Breast epithelium (tissue), 3 donors: ENCODE data around the gene KCNJ1.

Source experiments
- POLR2A ChIP-seq: fragments of 450-650 bp; IDR thresholded peaks from one replicate; pipeline ENCODE4 v1.6.1; 2016; ENCODE audit warnings: antibody characterized with exemption, mild to moderate bottlenecking, moderate library complexity
- POLR2AphosphoS5 ChIP-seq, 3 donors: sonication (generic); formaldehyde crosslinking; IDR thresholded peaks; one replicate each; pipeline ENCODE4 v1.6.1; 2017; ENCODE audit warnings: antibody characterized with exemption in 3 of 3
- TF ChIP-seq, protein P1 (sequence below), 3 donors: fragments of 450-650 bp; IDR thresholded peaks; one replicate each; pipeline ENCODE4 v1.5.1; 2016 to 2017; ENCODE audit warnings: antibody characterized with exemption in 3 of 3, mild to moderate bottlenecking in 3 of 3, moderate library complexity in 3 of 3

DNA sequence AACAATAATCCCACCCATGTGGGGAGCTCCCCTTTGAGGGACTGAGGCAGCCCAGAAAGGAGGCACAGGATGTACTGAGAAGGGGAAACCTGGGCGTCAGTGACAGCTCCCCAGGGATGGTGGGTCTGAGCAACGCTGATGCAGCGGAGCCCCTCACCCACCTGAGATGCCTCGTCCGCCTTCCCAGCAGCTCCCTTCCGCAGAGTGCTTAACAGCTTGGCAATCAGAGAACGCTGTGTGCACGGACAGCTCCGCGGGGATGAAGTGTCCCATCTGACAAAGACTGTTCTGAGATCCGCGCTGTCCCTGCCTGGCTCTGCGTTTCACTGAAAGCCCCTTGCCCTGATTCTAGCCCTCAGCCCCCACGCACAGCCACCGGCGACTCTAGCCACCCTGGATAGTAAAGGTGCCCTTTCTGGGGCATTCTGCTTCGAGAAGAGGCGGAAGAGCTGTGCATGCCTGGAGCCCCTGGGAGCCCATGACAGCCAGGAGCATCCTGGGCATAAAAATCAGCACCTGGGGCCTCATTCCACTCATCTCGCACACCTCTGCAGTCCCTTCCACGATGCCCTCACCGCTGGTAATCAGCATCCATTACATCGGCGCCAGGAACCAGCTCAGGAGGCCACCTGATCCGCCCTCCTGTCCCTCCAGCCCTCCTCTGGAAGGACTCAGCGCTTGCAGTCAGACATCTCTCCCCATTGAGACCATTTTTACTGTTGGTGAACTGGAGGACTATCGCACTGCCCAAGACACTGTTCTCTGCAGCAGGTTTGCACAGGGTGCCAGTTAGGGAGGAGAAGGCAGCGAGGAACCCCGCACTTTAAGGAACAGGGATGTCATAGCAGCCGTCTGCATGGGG is 34.8 kb upstream of the KCNJ1 start:
- TF ChIP-seq, protein P1, sequence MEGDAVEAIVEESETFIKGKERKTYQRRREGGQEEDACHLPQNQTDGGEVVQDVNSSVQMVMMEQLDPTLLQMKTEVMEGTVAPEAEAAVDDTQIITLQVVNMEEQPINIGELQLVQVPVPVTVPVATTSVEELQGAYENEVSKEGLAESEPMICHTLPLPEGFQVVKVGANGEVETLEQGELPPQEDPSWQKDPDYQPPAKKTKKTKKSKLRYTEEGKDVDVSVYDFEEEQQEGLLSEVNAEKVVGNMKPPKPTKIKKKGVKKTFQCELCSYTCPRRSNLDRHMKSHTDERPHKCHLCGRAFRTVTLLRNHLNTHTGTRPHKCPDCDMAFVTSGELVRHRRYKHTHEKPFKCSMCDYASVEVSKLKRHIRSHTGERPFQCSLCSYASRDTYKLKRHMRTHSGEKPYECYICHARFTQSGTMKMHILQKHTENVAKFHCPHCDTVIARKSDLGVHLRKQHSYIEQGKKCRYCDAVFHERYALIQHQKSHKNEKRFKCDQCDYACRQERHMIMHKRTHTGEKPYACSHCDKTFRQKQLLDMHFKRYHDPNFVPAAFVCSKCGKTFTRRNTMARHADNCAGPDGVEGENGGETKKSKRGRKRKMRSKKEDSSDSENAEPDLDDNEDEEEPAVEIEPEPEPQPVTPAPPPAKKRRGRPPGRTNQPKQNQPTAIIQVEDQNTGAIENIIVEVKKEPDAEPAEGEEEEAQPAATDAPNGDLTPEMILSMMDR (IDR thresholded peaks at IDR 0.05), result no peak
- TF ChIP-seq POLR2AphosphoS5 (IDR thresholded peaks at IDR 0.05) (no peak), POLR2A (no peak)
